ACC112 (cell line): ENCODE measurements around the gene FAM81B.

ENCODE experiments used
- H2AFZ ChIP-seq: fragments of 200-600 bp; sonication (generic); one replicate; pipeline ENCODE4 v1.6.0; 2017; ENCODE audit warnings: antibody characterized with exemption, low read length; ENCODE audit not compliant: unreplicated experiment
- H3K27ac ChIP-seq: fragments of 200-600 bp; sonication (generic); 2 replicates; pipeline ENCODE4 v1.5.1; 2014; ENCODE audit warnings: low read depth, mild to moderate bottlenecking, antibody characterized with exemption, low read length, moderate library complexity
- H3K27me3 ChIP-seq: fragments of 200-600 bp; sonication (generic); 2 replicates; pipeline ENCODE4 v1.6.1; 2014; ENCODE audit warnings: mild to moderate bottlenecking, antibody characterized with exemption, low read length, moderate library complexity, mixed read lengths; ENCODE audit not compliant: insufficient read depth
- H3K36me3 ChIP-seq: fragments of 200-600 bp; sonication (generic); 2 replicates; pipeline ENCODE4 v1.6.1; 2016; ENCODE audit warnings: mild to moderate bottlenecking, antibody characterized with exemption, low read length, moderate library complexity, mixed read lengths; ENCODE audit not compliant: insufficient read depth
- H3K4me1 ChIP-seq: fragments of 200-600 bp; sonication (generic); one replicate; pipeline ENCODE4 v1.6.1; 2016; ENCODE audit warnings: low read length, mixed read lengths; ENCODE audit not compliant: insufficient read depth, unreplicated experiment, control insufficient read depth
- H3K4me3 ChIP-seq: fragments of 200-600 bp; sonication (generic); 2 replicates; pipeline ENCODE4 v1.5.1; 2014; ENCODE audit warnings: mild to moderate bottlenecking, low read depth, low read length
- H3K79me2 ChIP-seq: fragments of 200-600 bp; sonication (generic); one replicate; pipeline ENCODE4 v1.6.0; 2016; ENCODE audit warnings: low read length; ENCODE audit not compliant: control insufficient read depth, unreplicated experiment, insufficient read depth

FAM81B gene

GRCh38 chr5:95401626-95402025, 10.5 kb downstream of the FAM81B start:
- H3K36me3 ChIP-seq = no peaks in the 10 kb centered on the region
- H3K27me3 ChIP-seq = no peaks in the 10 kb centered on the region
- no peak overlapping the region for H3K4me3 ChIP-seq
- no peak overlapping the region for H2AFZ ChIP-seq
- no peak overlapping the region for H3K27ac ChIP-seq
- no peaks in the 10 kb centered on the region for H3K79me2 ChIP-seq
- peaks cover 14% of the 10 kb centered on the region for H3K4me1 ChIP-seq

GRCh38 chr5:95403996-95404395, 12.8 kb downstream of the FAM81B start:
- Histone ChIP-seq H3K4me1 (peaks cover 21% of the 10 kb centered on the region), H3K36me3 (no peaks in the 10 kb centered on the region), H3K79me2 (no peaks in the 10 kb centered on the region), H3K27me3 (no peaks in the 10 kb centered on the region), H3K27ac (no peak overlapping the region), H2AFZ (no peak overlapping the region), H3K4me3 (no peak overlapping the region)

- no peaks in the 10 kb centered on the region for H3K36me3 ChIP-seq
- H3K27me3 ChIP-seq = no peaks in the 10 kb centered on the region
- peak overlapping the region; percentile 43; the same call in 1 of the 2 replicates for H3K4me3 ChIP-seq
- H3K4me1 ChIP-seq = peaks cover 21% of the 10 kb centered on the region
- H3K27ac ChIP-seq = peak overlapping the region; percentile 74
- H3K79me2 ChIP-seq = no peaks in the 10 kb centered on the region
- peak overlapping the region; percentile 76 for H2AFZ ChIP-seq
Measured at GRCh38 chr5:95406426-95407090, 15.4 kb downstream of the FAM81B start.

- Histone ChIP-seq H3K36me3 (no peaks in the 10 kb centered on the region), H3K4me1 (peaks cover 15% of the 10 kb centered on the region), H3K27me3 (no peaks in the 10 kb centered on the region), H3K4me3 (no peak overlapping the region), H3K79me2 (no peaks in the 10 kb centered on the region), H2AFZ (no peak overlapping the region), H3K27ac (no peak overlapping the region)
Measured at GRCh38 chr5:95410279-95410678, 19.1 kb downstream of the FAM81B start.

- Histone ChIP-seq H3K27me3 (no peaks in the 10 kb centered on the region), H3K4me1 (peaks cover 8% of the 10 kb centered on the region), H3K4me3 (no peak overlapping the region), H3K27ac (no peak overlapping the region), H3K36me3 (no peaks in the 10 kb centered on the region), H3K79me2 (no peaks in the 10 kb centered on the region), H2AFZ (no peak overlapping the region)
Measured at GRCh38 chr5:95411474-95411873, 20.3 kb downstream of the FAM81B start.

- Histone ChIP-seq H3K4me1 (no peaks in the 10 kb centered on the region), H3K4me3 (no peak overlapping the region), H2AFZ (no peak overlapping the region), H3K27ac (no peak overlapping the region), H3K79me2 (no peaks in the 10 kb centered on the region), H3K27me3 (no peaks in the 10 kb centered on the region), H3K36me3 (no peaks in the 10 kb centered on the region)
Measured at GRCh38 chr5:95414451-95414850, 23.3 kb downstream of the FAM81B start.

GRCh38 chr5:95417971-95418370, 26.8 kb downstream of the FAM81B start:
- H3K4me3 ChIP-seq = 0 out of 2 replicates have a peak overlapping the region, but pooled peaks have one; percentile 0
- no peak overlapping the region for H3K27ac ChIP-seq
- H3K79me2 ChIP-seq = no peaks in the 10 kb centered on the region
- no peak overlapping the region for H2AFZ ChIP-seq
- H3K4me1 ChIP-seq = peaks cover under 1% of the 10 kb centered on the region
- no peaks in the 10 kb centered on the region for H3K36me3 ChIP-seq
- H3K27me3 ChIP-seq = no peaks in the 10 kb centered on the region

- Histone ChIP-seq H2AFZ (no peak overlapping the region), H3K36me3 (no peaks in the 10 kb centered on the region), H3K4me1 (peaks cover 4% of the 10 kb centered on the region), H3K27me3 (no peaks in the 10 kb centered on the region), H3K79me2 (no peaks in the 10 kb centered on the region), H3K4me3 (no peak overlapping the region), H3K27ac (no peak overlapping the region)
Measured at GRCh38 chr5:95422838-95423237, 31.7 kb downstream of the FAM81B start.

- Histone ChIP-seq H3K27me3 (no peaks in the 10 kb centered on the region), H2AFZ (no peak overlapping the region), H3K27ac (no peak overlapping the region), H3K36me3 (no peaks in the 10 kb centered on the region), H3K79me2 (no peaks in the 10 kb centered on the region), H3K4me3 (no peak overlapping the region), H3K4me1 (peaks cover 4% of the 10 kb centered on the region)
Measured at GRCh38 chr5:95424016-95424415, 32.9 kb downstream of the FAM81B start.

GRCh38 chr5:95424526-95424925, 33.4 kb downstream of the FAM81B start:
- Histone ChIP-seq H3K4me3 (no peak overlapping the region), H2AFZ (no peak overlapping the region), H3K36me3 (no peaks in the 10 kb centered on the region), H3K27me3 (no peaks in the 10 kb centered on the region), H3K27ac (no peak overlapping the region), H3K79me2 (no peaks in the 10 kb centered on the region), H3K4me1 (peaks cover 4% of the 10 kb centered on the region)

GRCh38 chr5:95426227-95426626, 35.1 kb downstream of the FAM81B start:
- Histone ChIP-seq H3K27me3 (no peaks in the 10 kb centered on the region), H3K4me3 (no peak overlapping the region), H3K27ac (no peak overlapping the region), H3K79me2 (no peaks in the 10 kb centered on the region), H3K4me1 (peaks cover 4% of the 10 kb centered on the region), H3K36me3 (no peaks in the 10 kb centered on the region), H2AFZ (no peak overlapping the region)
